ENCODE results near the gene SOX10.

The SOX10 gene

DNA sequence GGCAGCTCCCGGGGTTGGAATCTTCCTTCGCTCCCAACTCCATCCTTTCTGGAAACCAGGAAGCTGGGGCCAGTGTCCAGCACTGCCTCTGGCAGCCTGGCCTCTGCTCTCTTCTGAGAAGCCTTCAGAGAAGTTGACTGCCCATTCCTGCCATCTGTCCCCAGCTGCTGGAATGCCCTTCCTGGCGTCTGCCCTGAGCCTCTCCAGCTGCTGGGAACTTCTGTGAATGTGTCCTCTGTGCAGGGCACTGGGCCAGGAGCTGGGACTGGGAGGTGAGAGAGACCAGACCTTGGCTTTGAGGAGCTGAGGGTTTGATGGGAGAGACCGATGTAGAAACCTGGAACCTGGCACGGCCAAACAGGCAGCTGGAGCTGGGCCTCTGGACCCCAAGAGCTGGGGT, 5.9 kb upstream of the SOX10 start:
- Histone ChIP-seq H3K27me3 (ENCODE audit: low read depth, low read length) (no peaks in the 10 kb centered on the region), H3K9ac (ENCODE audit: low read length) (no peak overlapping the region), H2AFZ (ENCODE audit: low read depth, low read length) (no peak overlapping the region), H3K4me1 (ENCODE audit: low read length) (no peaks in the 10 kb centered on the region), H4K20me1 (ENCODE audit: insufficient read depth, low read length) (no peaks in the 10 kb centered on the region), H3K79me2 (ENCODE audit: low read length) (no peaks in the 10 kb centered on the region), H3K9me3 (ENCODE audit: insufficient read depth, low read length) (no peaks in the 10 kb centered on the region), H3K4me2 (ENCODE audit: low read length) (no peak overlapping the region), H3K36me3 (replicated peaks; ENCODE audit: low read depth, low read length) (no peaks in the 10 kb centered on the region), H3K4me3 (ENCODE audit: low read length) (no peak overlapping the region), H3K27ac (ENCODE audit: low read length) (no peak overlapping the region)
- no peak for TF ChIP-seq EZH2phosphoT487 (IDR thresholded peaks at IDR 0.05; ENCODE audit: low read depth)
- TF ChIP-seq, protein P1, sequence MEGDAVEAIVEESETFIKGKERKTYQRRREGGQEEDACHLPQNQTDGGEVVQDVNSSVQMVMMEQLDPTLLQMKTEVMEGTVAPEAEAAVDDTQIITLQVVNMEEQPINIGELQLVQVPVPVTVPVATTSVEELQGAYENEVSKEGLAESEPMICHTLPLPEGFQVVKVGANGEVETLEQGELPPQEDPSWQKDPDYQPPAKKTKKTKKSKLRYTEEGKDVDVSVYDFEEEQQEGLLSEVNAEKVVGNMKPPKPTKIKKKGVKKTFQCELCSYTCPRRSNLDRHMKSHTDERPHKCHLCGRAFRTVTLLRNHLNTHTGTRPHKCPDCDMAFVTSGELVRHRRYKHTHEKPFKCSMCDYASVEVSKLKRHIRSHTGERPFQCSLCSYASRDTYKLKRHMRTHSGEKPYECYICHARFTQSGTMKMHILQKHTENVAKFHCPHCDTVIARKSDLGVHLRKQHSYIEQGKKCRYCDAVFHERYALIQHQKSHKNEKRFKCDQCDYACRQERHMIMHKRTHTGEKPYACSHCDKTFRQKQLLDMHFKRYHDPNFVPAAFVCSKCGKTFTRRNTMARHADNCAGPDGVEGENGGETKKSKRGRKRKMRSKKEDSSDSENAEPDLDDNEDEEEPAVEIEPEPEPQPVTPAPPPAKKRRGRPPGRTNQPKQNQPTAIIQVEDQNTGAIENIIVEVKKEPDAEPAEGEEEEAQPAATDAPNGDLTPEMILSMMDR (IDR thresholded peaks at IDR 0.05; ENCODE audit: low read depth, low read length), result no peak

GRCh38 chr22:37989146-37990045, 5.0 kb upstream of the SOX10 start:
- TF ChIP-seq EZH2phosphoT487 (IDR thresholded peaks at IDR 0.05; ENCODE audit: low read depth), result no peak
- H3K36me3 ChIP-seq (replicated peaks; ENCODE audit: low read depth, low read length), result no peaks in the 10 kb centered on the region
- no peaks in the 10 kb centered on the region for H3K4me1 ChIP-seq (ENCODE audit: low read length)
- no peak overlapping the region for H3K9ac ChIP-seq (ENCODE audit: low read length)
- H2AFZ ChIP-seq (ENCODE audit: low read depth, low read length), result no peak overlapping the region
- no peaks in the 10 kb centered on the region for H3K9me3 ChIP-seq (ENCODE audit: insufficient read depth, low read length)
- H4K20me1 ChIP-seq (ENCODE audit: insufficient read depth, low read length), result no peaks in the 10 kb centered on the region
- no peak overlapping the region for H3K4me3 ChIP-seq (ENCODE audit: low read length)
- no peaks in the 10 kb centered on the region for H3K79me2 ChIP-seq (ENCODE audit: low read length)
- no peak overlapping the region for H3K4me2 ChIP-seq (ENCODE audit: low read length)
- no peaks in the 10 kb centered on the region for H3K27me3 ChIP-seq (ENCODE audit: low read depth, low read length)
- H3K27ac ChIP-seq (ENCODE audit: low read length), result no peak overlapping the region

GRCh38 chr22:37986371-37986770, 2.0 kb upstream of the SOX10 start:
- Histone ChIP-seq H3K27ac (ENCODE audit: low read length) (no peak overlapping the region), H2AFZ (ENCODE audit: low read depth, low read length) (no peak overlapping the region), H3K9ac (ENCODE audit: low read length) (no peak overlapping the region), H3K4me1 (ENCODE audit: low read length) (no peaks in the 10 kb centered on the region), H3K27me3 (ENCODE audit: low read depth, low read length) (no peaks in the 10 kb centered on the region), H3K4me2 (ENCODE audit: low read length) (no peak overlapping the region), H3K36me3 (replicated peaks; ENCODE audit: low read depth, low read length) (no peaks in the 10 kb centered on the region), H3K79me2 (ENCODE audit: low read length) (no peaks in the 10 kb centered on the region), H3K4me3 (ENCODE audit: low read length) (no peak overlapping the region), H4K20me1 (ENCODE audit: insufficient read depth, low read length) (no peaks in the 10 kb centered on the region), H3K9me3 (ENCODE audit: insufficient read depth, low read length) (no peaks in the 10 kb centered on the region)
- TF ChIP-seq EZH2phosphoT487 (IDR thresholded peaks at IDR 0.05; ENCODE audit: low read depth), result no peak
- TF ChIP-seq, protein P1 (IDR thresholded peaks at IDR 0.05; ENCODE audit: low read depth, low read length), result no peak

DNA sequence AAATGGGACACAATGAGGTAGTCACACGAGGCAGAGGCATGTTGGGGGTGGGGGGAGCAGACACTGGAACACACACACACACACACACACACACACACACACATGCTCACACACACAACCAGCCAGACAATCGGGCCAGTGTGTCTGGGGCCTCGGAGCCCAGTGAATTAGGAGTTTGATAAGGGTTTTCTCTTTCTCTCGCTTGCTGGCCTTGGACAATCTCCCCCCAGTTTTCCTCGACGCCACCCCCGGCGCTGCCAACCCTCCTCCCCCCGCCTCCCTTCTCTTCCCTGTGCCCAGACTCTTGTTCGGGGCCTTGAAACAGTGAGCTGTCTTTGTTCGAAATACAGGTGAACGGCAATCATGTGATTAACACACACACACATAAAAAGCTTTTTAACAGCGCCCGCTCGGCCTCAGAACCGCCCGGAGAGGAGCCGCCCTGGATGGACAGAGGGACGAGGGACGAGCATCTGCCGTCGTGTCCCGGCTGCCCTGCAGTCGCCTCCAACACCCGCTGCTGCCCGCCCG, 1.5 kb upstream of the SOX10 start:
- Histone ChIP-seq H2AFZ (ENCODE audit: low read depth, low read length) (no peak overlapping the region), H3K79me2 (ENCODE audit: low read length) (no peaks in the 10 kb centered on the region), H3K4me3 (ENCODE audit: low read length) (no peak overlapping the region), H3K36me3 (replicated peaks; ENCODE audit: low read depth, low read length) (no peaks in the 10 kb centered on the region), H3K4me1 (ENCODE audit: low read length) (no peaks in the 10 kb centered on the region), H4K20me1 (ENCODE audit: insufficient read depth, low read length) (no peaks in the 10 kb centered on the region), H3K9me3 (ENCODE audit: insufficient read depth, low read length) (no peaks in the 10 kb centered on the region), H3K4me2 (ENCODE audit: low read length) (no peak overlapping the region), H3K27me3 (ENCODE audit: low read depth, low read length) (no peaks in the 10 kb centered on the region), H3K27ac (ENCODE audit: low read length) (no peak overlapping the region), H3K9ac (ENCODE audit: low read length) (no peak overlapping the region)
- TF ChIP-seq EZH2phosphoT487 (IDR thresholded peaks at IDR 0.05; ENCODE audit: low read depth), result no peak
- TF ChIP-seq, protein P1 (IDR thresholded peaks at IDR 0.05; ENCODE audit: low read depth, low read length), result no peak
